ENCODE measurements around the gene NF2. TPM values are rescaled to one million over a fixed set of nuclear protein-coding genes. Genes with fewer than 3 reads are reported as not detected.

NF2 gene
- total and polyA plus RNA-seq, 10 of the 15 experiments (the other 5 are each of a cell fraction or from before 2014, with no cell fraction given) = 2.2 to 49.8 (median 22.5) TPM

GRCh38 chr22:29623553-29624169 lies 20.2 kb downstream of the NF2 start (continued):
- no peak for TF ChIP-seq MTA2 (IDR thresholded peaks at IDR 0.05; ENCODE audit: low read depth)
- TF ChIP-seq CBFB (IDR thresholded peaks at IDR 0.05; ENCODE audit: low read depth) = no peak
- TF ChIP-seq CREB1 (IDR thresholded peaks at IDR 0.05; ENCODE audit: low read depth) = no peak
- no peak for TF ChIP-seq RFX5 (IDR thresholded peaks at IDR 0.05; ENCODE audit: low read depth, low read length)
- TF ChIP-seq FOXM1 (IDR thresholded peaks at IDR 0.05; ENCODE audit: low read depth, low read length) = no peak
- no peak for TF ChIP-seq YBX1 (IDR thresholded peaks at IDR 0.05)
- TF ChIP-seq POLR2AphosphoS5 (IDR thresholded peaks at IDR 0.05; ENCODE audit: low read length) = no peak
- no peak for TF ChIP-seq HCFC1 (IDR thresholded peaks at IDR 0.05; ENCODE audit: low read length)

- intact Hi-C loops (cut with micrococcal nuclease; ENCODE audit: unreplicated experiment) = loop anchor here (1.0 kb wide), 1 partner anchor 380 kb away; no protein-coding TSS in a partner anchor
- H2AFZ ChIP-seq (ENCODE audit: control insufficient read depth, low read depth, low read length) = no peak overlapping the region
- no peaks in the 10 kb centered on the region for H4K20me1 ChIP-seq (ENCODE audit: control insufficient read depth, insufficient read depth)
- ChIA-PET POLR2A (interaction anchor here (0.6 to 0.7 kb wide), 2 partner anchors 89 to 321 kb away, joined by 3 to 10 read pairs; no protein-coding TSS in a partner anchor), CTCF (interaction anchor here (0.6 to 4.5 kb wide), 41 partner anchors 8 to 467 kb away, joined by 3 to 46 read pairs (median 4); partner anchors contain the start of genes NF2 and THOC5), RAD21 (ENCODE audit: unreplicated experiment) (interaction anchor here (0.7 to 1.7 kb wide), 3 partner anchors 21 to 372 kb away, joined by 3 to 8 read pairs (median 4); partner anchors contain the start of gene NF2), SMC1A (ENCODE audit: uncharacterized antibody, unreplicated experiment) (interaction anchor here (0.7 to 3.3 kb wide), 10 partner anchors 11 to 468 kb away, joined by 3 to 23 read pairs (median 5); no protein-coding TSS in a partner anchor)
- 68% methylated on average over 12 of the region's 12 CpGs for WGBS (ENCODE audit: insufficient coverage, insufficient replicate concordance, low lambda C conversion rate, missing lambda C conversion rate)
- no peaks in the 10 kb centered on the region for H3K9me3 ChIP-seq (replicated peaks; ENCODE audit: control insufficient read depth, insufficient read depth, low read length)
- H3K36me3 ChIP-seq (ENCODE audit: control insufficient read depth in 2 of 2, insufficient read depth in 2 of 2, low read length in 1 of 2) = no peaks in the 10 kb centered on the region
- no peak overlapping the region for H3K9ac ChIP-seq (ENCODE audit: control insufficient read depth, insufficient read depth, low read length)
- ATAC-seq (peak; percentile 79), FAIRE-seq (no peak), DNase-seq (ENCODE audit: low read depth, low spot score) (no peak)
- TF ChIP-seq E2F8 (IDR thresholded peaks at IDR 0.05; ENCODE audit: low read depth, partially characterized antibody) (no peak), YY1 (IDR thresholded peaks at IDR 0.05; ENCODE audit: low read depth, low read length) (peak; percentile 33; the same call in 1 of the 2 replicates), CTCF (IDR thresholded peaks at IDR 0.05 in 2 of 3, conservative IDR thresholded peaks at IDR 0.05 in 1 of 3; ENCODE audit: control insufficient read depth in 2 of 3, extremely low read depth in 1 of 3, insufficient read depth in 1 of 3, low read depth in 3 of 3, low read length in 3 of 3) (peak; percentile 74 to 93 (median 87)), MXI1 (IDR thresholded peaks at IDR 0.05; ENCODE audit: low read depth, low read length) (no peak), EZH2 (IDR thresholded peaks at IDR 0.05; ENCODE audit: borderline replicate concordance, control insufficient read depth, low read depth, low read length) (no peak), RAD21 (IDR thresholded peaks at IDR 0.05; ENCODE audit: insufficient read depth, low read depth, low read length) (peak; percentile 58; the same call in 1 of the 2 replicates), SMC3 (IDR thresholded peaks at IDR 0.05; ENCODE audit: borderline replicate concordance, low read length) (peak; percentile 45; the same call in 1 of the 2 replicates)
- in situ Hi-C loops (cut with MboI) = loop anchor here (5.0 kb wide), 1 partner anchor 462 kb away; no protein-coding TSS in a partner anchor
- H3K27ac ChIP-seq (ENCODE audit: control insufficient read depth, insufficient read depth) = no peak overlapping the region
- no TSS peak for BruUV-seq (replicated peaks)
- peaks cover 9% of the 10 kb centered on the region for H3K79me2 ChIP-seq (ENCODE audit: control insufficient read depth, insufficient read depth, low read length)
- peaks cover 5% of the 10 kb centered on the region; the same call in 1 of the 2 replicates for H3K4me1 ChIP-seq (ENCODE audit: control insufficient read depth, insufficient read depth, low read length)
- no peak overlapping the region for H3K4me2 ChIP-seq (ENCODE audit: control insufficient read depth, insufficient read depth)
- H3K4me3 ChIP-seq = no peak overlapping the region
- H3K27me3 ChIP-seq (replicated peaks in 1 of 2; ENCODE audit: control insufficient read depth in 2 of 2, insufficient read depth in 2 of 2, low read length in 1 of 2) = no peaks in the 10 kb centered on the region
These were observed 21.8 kb downstream of the NF2 start for GRCh38 chr22:29625090-29625825.

Data from GM12878 (cell line).